GM23338 (cell line): ENCODE measurements around the gene GPI. TPM values are rescaled to one million over a fixed set of nuclear protein-coding genes. Genes with fewer than 3 reads are reported as not detected.

ENCODE experiments used
- ATAC-seq: fragments of 200-7000 bp; cut with Tn5 transposase; 3 replicates; pipeline ENCODE4 v1.9.1; 2020
- DNase-seq: peaks from one replicate; pipeline ENCODE4 v3.0.0-alpha.2; 2015; ENCODE audit warnings: low spot score
- H2AFZ ChIP-seq: fragments of 200-600 bp; sonication (generic); 2 replicates; pipeline ENCODE4 v1.8.0; 2016; ENCODE audit warnings: antibody characterized with exemption, mild to moderate bottlenecking, moderate library complexity
- H3F3A ChIP-seq: fragments of 200-600 bp; sonication (generic); replicated peaks from 2 replicates; pipeline ENCODE4 v1.8.0; 2017; ENCODE audit warnings: antibody characterized with exemption, mixed run types, low read depth
- H3K27ac ChIP-seq: fragments of 200-600 bp; sonication (generic); 2 replicates; pipeline ENCODE4 v1.6.1; 2016; ENCODE audit warnings: low read depth
- H3K27me3 ChIP-seq: fragments of 200-600 bp; sonication (generic); 2 replicates; pipeline ENCODE4 v1.8.0; 2016; ENCODE audit warnings: mild to moderate bottlenecking, mixed run types, moderate library complexity; ENCODE audit not compliant: insufficient read depth
- H3K36me3 ChIP-seq: fragments of 200-600 bp; sonication (generic); 2 replicates; pipeline ENCODE4 v1.8.0; 2016; ENCODE audit warnings: mild to moderate bottlenecking; ENCODE audit not compliant: insufficient read depth
- H3K4me1 ChIP-seq: fragments of 200-600 bp; sonication (generic); 2 replicates; pipeline ENCODE4 v1.8.0; 2016; ENCODE audit warnings: mild to moderate bottlenecking, moderate library complexity; ENCODE audit not compliant: insufficient read depth
- H3K4me2 ChIP-seq: fragments of 200-600 bp; sonication (generic); 2 replicates; pipeline ENCODE4 v1.7.1; 2017; ENCODE audit warnings: mixed run types
- H3K4me3 ChIP-seq: fragments of 200-600 bp; sonication (generic); 2 replicates; pipeline ENCODE4 v1.6.1; 2016; ENCODE audit warnings: mixed run types
- H3K79me2 ChIP-seq: fragments of 200-600 bp; sonication (generic); replicated peaks from 2 replicates; pipeline ENCODE4 v1.8.0; 2017; ENCODE audit warnings: mild to moderate bottlenecking; ENCODE audit not compliant: insufficient read depth
- H3K9me2 ChIP-seq: fragments of 200-600 bp; sonication (generic); 2 replicates; pipeline ENCODE4 v1.8.0; 2017; ENCODE audit not compliant: insufficient read depth
- H4K20me1 ChIP-seq: fragments of 200-600 bp; sonication (generic); replicated peaks from 2 replicates; pipeline ENCODE4 v1.8.0; 2017; ENCODE audit warnings: mild to moderate bottlenecking; ENCODE audit not compliant: insufficient read depth
- H3K27ac Mint-ChIP-seq: 2 replicates; pipeline ENCODE4 v1.8.0; 2020; ENCODE audit warnings: inconsistent platforms, mild to moderate bottlenecking, moderate library complexity, mixed read lengths
- H3K27me3 Mint-ChIP-seq: 3 replicates; pipeline ENCODE4 v1.8.0; 2022; ENCODE audit warnings: low read depth, mild to moderate bottlenecking, moderate library complexity, mixed read lengths, inconsistent platforms; ENCODE audit not compliant: insufficient read depth, poor library complexity
- H3K36me3 Mint-ChIP-seq: 3 replicates; pipeline ENCODE4 v1.8.0; 2021; ENCODE audit warnings: low read depth, mild to moderate bottlenecking, inconsistent platforms, moderate library complexity, mixed read lengths
- H3K4me1 Mint-ChIP-seq: 3 replicates; pipeline ENCODE4 v1.8.0; 2020; ENCODE audit warnings: mild to moderate bottlenecking, inconsistent platforms, mixed read lengths
- H3K4me3 Mint-ChIP-seq: 3 replicates; pipeline ENCODE4 v1.8.0; 2021; ENCODE audit warnings: moderate library complexity, mild to moderate bottlenecking, inconsistent platforms, mixed read lengths
- H3K9me3 Mint-ChIP-seq: 3 replicates; pipeline ENCODE4 v1.8.0; 2020; ENCODE audit warnings: moderate library complexity, mild to moderate bottlenecking, inconsistent platforms, mixed read lengths
- EZH2phosphoT487 ChIP-seq: fragments of 200-600 bp; sonication (generic); IDR thresholded peaks from one replicate; pipeline ENCODE4 v1.8.1; 2018; ENCODE audit warnings: antibody characterized with exemption; ENCODE audit not compliant: unreplicated experiment
- NANOG ChIP-seq: IDR thresholded peaks from 2 replicates; pipeline ENCODE4 v1.6.1; 2016; ENCODE audit warnings: antibody characterized with exemption, borderline replicate concordance
- POLR2AphosphoS5 ChIP-seq: IDR thresholded peaks from 2 replicates; pipeline ENCODE4 v1.6.1; 2016; ENCODE audit warnings: antibody characterized with exemption, low read depth
- ZNF331 ChIP-seq: fragments of 250-450 bp; sonication (Bioruptor Pico); IDR thresholded peaks from 2 replicates; pipeline ENCODE4 v1.5.0; 2020; ENCODE audit warnings: low read depth, mild to moderate bottlenecking, moderate library complexity
- polyA plus RNA-seq: library from polyadenylated mRNA; unstranded; fragments of >200 nt; fragmentation: Nextera tagmentation; extraction: Ambion mirVana; gene quantifications from 2 replicates; pipeline ENCODE4 v1.2.1, GENCODE V29; 2016
- total RNA-seq: library from RNA; depleted of rRNA; stranded (reverse); fragments of >200 nt; shearing (Covaris generic); gene quantifications from 2 replicates; pipeline ENCODE4 v1.2.3, GENCODE V29; 2014
- TF ChIP-seq, protein P1 (sequence below): fragments of 250-450 bp; sonication (Bioruptor Pico); IDR thresholded peaks from 2 replicates; pipeline ENCODE4 v1.5.0; 2020; ENCODE audit warnings: mild to moderate bottlenecking, moderate library complexity
- TF ChIP-seq, protein P2 (sequence below), 2 experiments: fragments of 200-600 bp in 1 of 2; sonication (generic) in 1 of 2; conservative IDR thresholded peaks; 2 replicates each; pipeline versions ENCODE4 v1.5.1 to v1.6.1; 2016 to 2017; ENCODE audit warnings: antibody characterized with exemption in 2 of 2, low read depth in 2 of 2, mild to moderate bottlenecking in 2 of 2, moderate library complexity in 1 of 2

The GPI gene
- total and polyA plus RNA-seq, 2 experiments from 2014 or later: 136 to 327 TPM

DNA sequence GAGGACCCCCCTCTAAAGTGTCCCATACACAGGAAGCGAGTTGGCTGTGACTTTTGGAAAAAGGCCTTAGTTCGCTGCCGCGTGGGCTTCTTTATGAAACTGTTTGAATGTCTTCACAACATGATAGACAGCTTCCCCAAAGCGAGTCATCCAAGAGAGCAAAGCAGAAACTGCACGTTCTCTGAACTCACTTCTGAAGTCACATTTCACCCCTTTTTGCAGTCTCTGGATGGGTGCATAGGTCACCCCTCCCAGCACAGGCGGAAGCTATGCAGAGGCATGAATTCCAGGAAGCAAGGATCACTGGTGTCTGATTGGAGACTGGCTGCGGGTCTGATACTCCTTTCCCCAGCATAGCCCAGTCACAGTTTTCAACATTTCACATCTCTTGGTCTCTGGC lies 10.6 kb downstream of the GPI start:
- Mint-ChIP-seq H3K4me1 (no peaks in the 10 kb centered on the region), H3K27ac (no peak overlapping the region), H3K9me3 (no peaks in the 10 kb centered on the region), H3K36me3 (peaks cover 64% of the 10 kb centered on the region), H3K4me3 (no peak overlapping the region), H3K27me3 (peaks cover 2% of the 10 kb centered on the region)
- H2AFZ ChIP-seq: no peak overlapping the region
- H3K9me2 ChIP-seq: no peaks in the 10 kb centered on the region
- no peaks in the 10 kb centered on the region for H3K27me3 ChIP-seq
- peaks cover 14% of the 10 kb centered on the region for H4K20me1 ChIP-seq
- peaks cover 19% of the 10 kb centered on the region; the same call in 1 of the 2 replicates for H3K36me3 ChIP-seq
- TF ChIP-seq POLR2AphosphoS5: no peak
- TF ChIP-seq, protein P1, sequence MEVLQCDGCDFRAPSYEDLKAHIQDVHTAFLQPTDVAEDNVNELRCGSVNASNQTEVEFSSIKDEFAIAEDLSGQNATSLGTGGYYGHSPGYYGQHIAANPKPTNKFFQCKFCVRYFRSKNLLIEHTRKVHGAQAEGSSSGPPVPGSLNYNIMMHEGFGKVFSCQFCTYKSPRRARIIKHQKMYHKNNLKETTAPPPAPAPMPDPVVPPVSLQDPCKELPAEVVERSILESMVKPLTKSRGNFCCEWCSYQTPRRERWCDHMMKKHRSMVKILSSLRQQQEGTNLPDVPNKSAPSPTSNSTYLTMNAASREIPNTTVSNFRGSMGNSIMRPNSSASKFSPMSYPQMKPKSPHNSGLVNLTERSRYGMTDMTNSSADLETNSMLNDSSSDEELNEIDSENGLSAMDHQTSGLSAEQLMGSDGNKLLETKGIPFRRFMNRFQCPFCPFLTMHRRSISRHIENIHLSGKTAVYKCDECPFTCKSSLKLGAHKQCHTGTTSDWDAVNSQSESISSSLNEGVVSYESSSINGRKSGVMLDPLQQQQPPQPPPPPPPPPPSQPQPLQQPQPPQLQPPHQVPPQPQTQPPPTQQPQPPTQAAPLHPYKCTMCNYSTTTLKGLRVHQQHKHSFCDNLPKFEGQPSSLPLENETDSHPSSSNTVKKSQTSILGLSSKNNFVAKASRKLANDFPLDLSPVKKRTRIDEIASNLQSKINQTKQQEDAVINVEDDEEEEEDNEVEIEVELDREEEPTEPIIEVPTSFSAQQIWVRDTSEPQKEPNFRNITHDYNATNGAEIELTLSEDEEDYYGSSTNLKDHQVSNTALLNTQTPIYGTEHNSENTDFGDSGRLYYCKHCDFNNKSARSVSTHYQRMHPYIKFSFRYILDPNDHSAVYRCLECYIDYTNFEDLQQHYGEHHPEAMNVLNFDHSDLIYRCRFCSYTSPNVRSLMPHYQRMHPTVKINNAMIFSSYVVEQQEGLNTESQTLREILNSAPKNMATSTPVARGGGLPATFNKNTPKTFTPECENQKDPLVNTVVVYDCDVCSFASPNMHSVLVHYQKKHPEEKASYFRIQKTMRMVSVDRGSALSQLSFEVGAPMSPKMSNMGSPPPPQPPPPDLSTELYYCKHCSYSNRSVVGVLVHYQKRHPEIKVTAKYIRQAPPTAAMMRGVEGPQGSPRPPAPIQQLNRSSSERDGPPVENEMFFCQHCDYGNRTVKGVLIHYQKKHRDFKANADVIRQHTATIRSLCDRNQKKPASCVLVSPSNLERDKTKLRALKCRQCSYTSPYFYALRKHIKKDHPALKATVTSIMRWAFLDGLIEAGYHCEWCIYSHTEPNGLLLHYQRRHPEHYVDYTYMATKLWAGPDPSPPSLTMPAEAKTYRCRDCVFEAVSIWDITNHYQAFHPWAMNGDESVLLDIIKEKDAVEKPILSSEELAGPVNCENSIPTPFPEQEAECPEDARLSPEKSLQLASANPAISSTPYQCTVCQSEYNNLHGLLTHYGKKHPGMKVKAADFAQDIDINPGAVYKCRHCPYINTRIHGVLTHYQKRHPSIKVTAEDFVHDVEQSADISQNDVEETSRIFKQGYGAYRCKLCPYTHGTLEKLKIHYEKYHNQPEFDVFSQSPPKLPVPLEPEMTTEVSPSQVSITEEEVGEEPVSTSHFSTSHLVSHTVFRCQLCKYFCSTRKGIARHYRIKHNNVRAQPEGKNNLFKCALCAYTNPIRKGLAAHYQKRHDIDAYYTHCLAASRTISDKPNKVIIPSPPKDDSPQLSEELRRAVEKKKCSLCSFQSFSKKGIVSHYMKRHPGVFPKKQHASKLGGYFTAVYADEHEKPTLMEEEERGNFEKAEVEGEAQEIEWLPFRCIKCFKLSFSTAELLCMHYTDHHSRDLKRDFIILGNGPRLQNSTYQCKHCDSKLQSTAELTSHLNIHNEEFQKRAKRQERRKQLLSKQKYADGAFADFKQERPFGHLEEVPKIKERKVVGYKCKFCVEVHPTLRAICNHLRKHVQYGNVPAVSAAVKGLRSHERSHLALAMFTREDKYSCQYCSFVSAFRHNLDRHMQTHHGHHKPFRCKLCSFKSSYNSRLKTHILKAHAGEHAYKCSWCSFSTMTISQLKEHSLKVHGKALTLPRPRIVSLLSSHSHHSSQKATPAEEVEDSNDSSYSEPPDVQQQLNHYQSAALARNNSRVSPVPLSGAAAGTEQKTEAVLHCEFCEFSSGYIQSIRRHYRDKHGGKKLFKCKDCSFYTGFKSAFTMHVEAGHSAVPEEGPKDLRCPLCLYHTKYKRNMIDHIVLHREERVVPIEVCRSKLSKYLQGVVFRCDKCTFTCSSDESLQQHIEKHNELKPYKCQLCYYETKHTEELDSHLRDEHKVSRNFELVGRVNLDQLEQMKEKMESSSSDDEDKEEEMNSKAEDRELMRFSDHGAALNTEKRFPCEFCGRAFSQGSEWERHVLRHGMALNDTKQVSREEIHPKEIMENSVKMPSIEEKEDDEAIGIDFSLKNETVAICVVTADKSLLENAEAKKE: no peak
- TF ChIP-seq ZNF331 (CRISPR knock-in tag): no peak
- no peak for TF ChIP-seq NANOG
- DNase-seq (no peak), ATAC-seq (no peak)
- peaks cover 18% of the 10 kb centered on the region; the same call in 1 of the 2 replicates for H3K79me2 ChIP-seq
- H3K4me3 ChIP-seq: no peak overlapping the region
- H3K4me2 ChIP-seq: no peak overlapping the region
- no peaks in the 10 kb centered on the region for H3K4me1 ChIP-seq
- no peaks in the 10 kb centered on the region for H3F3A ChIP-seq
- H3K27ac ChIP-seq: no peak overlapping the region

DNA sequence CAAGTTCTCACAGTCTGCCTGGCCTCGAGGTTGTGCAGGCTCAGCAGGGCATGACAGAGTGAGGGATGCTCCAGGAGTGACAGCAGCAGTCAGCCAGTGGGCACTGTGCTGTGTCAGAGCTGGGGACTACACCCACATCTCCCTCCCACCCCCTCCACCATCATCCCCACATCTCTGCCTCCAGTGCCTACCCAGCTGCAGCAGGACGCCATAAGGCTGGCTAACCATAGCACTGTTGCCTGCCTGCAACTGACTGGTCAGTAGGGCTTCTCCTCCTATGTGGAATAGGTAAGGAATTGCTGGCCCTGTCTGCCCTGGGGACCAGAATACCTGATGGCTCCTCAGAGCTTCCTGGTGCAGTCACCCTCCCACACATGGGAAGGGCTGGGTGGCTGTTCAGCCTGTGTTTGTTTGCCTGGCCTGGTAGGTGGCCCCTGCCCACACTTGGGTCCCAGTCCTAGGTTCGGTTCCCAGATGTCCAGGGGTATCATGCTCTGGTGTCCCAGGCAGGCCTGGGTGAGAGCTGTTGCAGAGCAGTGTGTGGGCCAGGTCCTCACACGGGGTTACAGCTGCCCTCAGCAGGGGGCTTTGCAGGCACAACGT lies 15.7 kb downstream of the GPI start:
- Histone ChIP-seq H3K79me2 (no peaks in the 10 kb centered on the region), H3F3A (no peaks in the 10 kb centered on the region), H3K36me3 (peaks cover 36% of the 10 kb centered on the region), H3K27me3 (no peaks in the 10 kb centered on the region), H4K20me1 (peaks cover 3% of the 10 kb centered on the region), H3K4me3 (no peak overlapping the region), H3K4me2 (no peak overlapping the region), H3K9me2 (no peaks in the 10 kb centered on the region), H3K4me1 (no peaks in the 10 kb centered on the region), H2AFZ (no peak overlapping the region), H3K27ac (no peak overlapping the region)
- no peak for DNase-seq
- Mint-ChIP-seq H3K4me1 (no peaks in the 10 kb centered on the region), H3K27me3 (peaks cover 5% of the 10 kb centered on the region), H3K4me3 (no peak overlapping the region), H3K36me3 (peaks cover 77% of the 10 kb centered on the region), H3K9me3 (no peaks in the 10 kb centered on the region), H3K27ac (no peak overlapping the region)
- ATAC-seq: no peak
- TF ChIP-seq EZH2phosphoT487: no peak
- TF ChIP-seq, protein P2, sequence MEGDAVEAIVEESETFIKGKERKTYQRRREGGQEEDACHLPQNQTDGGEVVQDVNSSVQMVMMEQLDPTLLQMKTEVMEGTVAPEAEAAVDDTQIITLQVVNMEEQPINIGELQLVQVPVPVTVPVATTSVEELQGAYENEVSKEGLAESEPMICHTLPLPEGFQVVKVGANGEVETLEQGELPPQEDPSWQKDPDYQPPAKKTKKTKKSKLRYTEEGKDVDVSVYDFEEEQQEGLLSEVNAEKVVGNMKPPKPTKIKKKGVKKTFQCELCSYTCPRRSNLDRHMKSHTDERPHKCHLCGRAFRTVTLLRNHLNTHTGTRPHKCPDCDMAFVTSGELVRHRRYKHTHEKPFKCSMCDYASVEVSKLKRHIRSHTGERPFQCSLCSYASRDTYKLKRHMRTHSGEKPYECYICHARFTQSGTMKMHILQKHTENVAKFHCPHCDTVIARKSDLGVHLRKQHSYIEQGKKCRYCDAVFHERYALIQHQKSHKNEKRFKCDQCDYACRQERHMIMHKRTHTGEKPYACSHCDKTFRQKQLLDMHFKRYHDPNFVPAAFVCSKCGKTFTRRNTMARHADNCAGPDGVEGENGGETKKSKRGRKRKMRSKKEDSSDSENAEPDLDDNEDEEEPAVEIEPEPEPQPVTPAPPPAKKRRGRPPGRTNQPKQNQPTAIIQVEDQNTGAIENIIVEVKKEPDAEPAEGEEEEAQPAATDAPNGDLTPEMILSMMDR (conservative IDR thresholded peaks at IDR 0.05; ENCODE audit: low read depth in 2 of 2): no peak
